ENCODE measurements around the gene STPG2. TPM values are rescaled to one million over a fixed set of nuclear protein-coding genes. Genes with fewer than 3 reads are reported as not detected.

The STPG2 gene
- total RNA-seq, 1 donor from 2014 or later: 0.14 TPM

DNA sequence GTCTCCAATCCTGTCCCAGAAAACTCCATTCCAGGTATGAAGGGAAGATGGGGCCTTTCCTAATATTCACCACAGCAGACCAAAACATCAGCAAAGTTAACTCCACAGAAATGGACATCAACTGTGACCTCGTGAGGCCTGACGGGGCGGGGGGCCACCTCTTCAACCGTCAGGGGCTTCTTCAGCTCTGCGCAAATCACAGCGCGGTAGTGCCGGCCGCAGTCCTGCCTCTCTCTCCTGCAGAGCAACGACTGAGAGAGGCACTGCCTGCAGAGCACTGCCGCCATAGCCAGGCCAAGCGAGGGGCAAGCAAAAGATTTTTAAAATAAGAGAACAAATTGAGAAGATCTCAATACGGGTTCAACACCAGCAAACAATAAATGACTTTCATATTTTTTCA is 226.2 kb downstream of the STPG2 start:
- H3K4me3 Mint-ChIP-seq (ENCODE audit: unreplicated experiment): no peak overlapping the region
- FAIRE-seq: no peak

DNA sequence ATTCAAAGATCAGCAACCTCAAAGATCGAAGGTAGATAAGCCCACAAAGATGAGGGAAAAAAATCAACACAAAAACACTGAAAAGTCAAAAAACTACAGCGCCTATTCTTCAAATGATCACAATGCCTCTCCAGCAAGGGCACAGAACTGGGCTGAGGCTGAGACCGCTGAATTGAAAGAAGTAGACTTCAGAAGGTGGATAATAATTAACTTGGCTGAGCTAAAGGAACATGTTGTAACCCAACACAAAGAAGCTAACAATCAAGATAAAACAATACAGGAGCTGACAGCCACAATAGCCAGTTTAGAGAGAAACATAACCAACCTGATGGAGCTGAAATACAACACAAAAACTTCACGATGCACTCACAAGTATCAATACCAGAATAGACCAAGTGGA is 231.1 kb downstream of the STPG2 start:
- no peaks in the 10 kb centered on the region for H3K36me3 ChIP-seq (ENCODE audit: insufficient read depth, low read length)
- H3K4me2 ChIP-seq (ENCODE audit: low read length): no peak overlapping the region
- no peak overlapping the region for H2AFZ ChIP-seq (ENCODE audit: low read depth, low read length)
- H3K9me3 Mint-ChIP-seq (ENCODE audit: unreplicated experiment): peaks cover 6% of the 10 kb centered on the region
- no peak for DNase-seq (ENCODE audit: low read depth)
- H3K4me3 Mint-ChIP-seq (ENCODE audit: unreplicated experiment): no peak overlapping the region
- no peaks in the 10 kb centered on the region for H3K4me1 ChIP-seq (ENCODE audit: insufficient read depth, low read length)
- no peaks in the 10 kb centered on the region for H3K27me3 ChIP-seq (ENCODE audit: insufficient read depth, low read length)
- H3K36me3 Mint-ChIP-seq (ENCODE audit: low read depth, unreplicated experiment): no peaks in the 10 kb centered on the region
- no peaks in the 10 kb centered on the region for H3K4me1 Mint-ChIP-seq (ENCODE audit: low read depth, unreplicated experiment)
- no peak overlapping the region for H3K27ac ChIP-seq (ENCODE audit: low read depth, low read length)
- no peaks in the 10 kb centered on the region for H3K79me2 ChIP-seq (ENCODE audit: insufficient read depth, low read length)
- H4K20me1 ChIP-seq (ENCODE audit: insufficient read depth, low read length): no peaks in the 10 kb centered on the region
- H3K27ac Mint-ChIP-seq (ENCODE audit: unreplicated experiment): no peak overlapping the region
- no peaks in the 10 kb centered on the region for H3K27me3 Mint-ChIP-seq (ENCODE audit: low read depth, unreplicated experiment)
- H3K9ac ChIP-seq (ENCODE audit: low read length): no peak overlapping the region
- FAIRE-seq: no peak
- no peak for TF ChIP-seq EZH2 (IDR thresholded peaks at IDR 0.05; ENCODE audit: insufficient read depth, low read length)
- TF ChIP-seq, protein P1, sequence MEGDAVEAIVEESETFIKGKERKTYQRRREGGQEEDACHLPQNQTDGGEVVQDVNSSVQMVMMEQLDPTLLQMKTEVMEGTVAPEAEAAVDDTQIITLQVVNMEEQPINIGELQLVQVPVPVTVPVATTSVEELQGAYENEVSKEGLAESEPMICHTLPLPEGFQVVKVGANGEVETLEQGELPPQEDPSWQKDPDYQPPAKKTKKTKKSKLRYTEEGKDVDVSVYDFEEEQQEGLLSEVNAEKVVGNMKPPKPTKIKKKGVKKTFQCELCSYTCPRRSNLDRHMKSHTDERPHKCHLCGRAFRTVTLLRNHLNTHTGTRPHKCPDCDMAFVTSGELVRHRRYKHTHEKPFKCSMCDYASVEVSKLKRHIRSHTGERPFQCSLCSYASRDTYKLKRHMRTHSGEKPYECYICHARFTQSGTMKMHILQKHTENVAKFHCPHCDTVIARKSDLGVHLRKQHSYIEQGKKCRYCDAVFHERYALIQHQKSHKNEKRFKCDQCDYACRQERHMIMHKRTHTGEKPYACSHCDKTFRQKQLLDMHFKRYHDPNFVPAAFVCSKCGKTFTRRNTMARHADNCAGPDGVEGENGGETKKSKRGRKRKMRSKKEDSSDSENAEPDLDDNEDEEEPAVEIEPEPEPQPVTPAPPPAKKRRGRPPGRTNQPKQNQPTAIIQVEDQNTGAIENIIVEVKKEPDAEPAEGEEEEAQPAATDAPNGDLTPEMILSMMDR (IDR thresholded peaks at IDR 0.05; ENCODE audit: insufficient read depth, low read depth, low read length): no peak
- no peak overlapping the region for H3K4me3 ChIP-seq (ENCODE audit: insufficient read depth, low read depth, low read length)
- H3K9me3 ChIP-seq (ENCODE audit: insufficient read depth, low read depth, low read length): no peaks in the 10 kb centered on the region

More for the DNA sequence above, 226.2 kb downstream of the STPG2 start:
- no peaks in the 10 kb centered on the region for H4K20me1 ChIP-seq (ENCODE audit: insufficient read depth, low read length)
- no peaks in the 10 kb centered on the region for H3K27me3 ChIP-seq (ENCODE audit: insufficient read depth, low read length)
- Mint-ChIP-seq H3K4me1 (ENCODE audit: low read depth, unreplicated experiment) (no peaks in the 10 kb centered on the region), H3K27me3 (ENCODE audit: low read depth, unreplicated experiment) (no peaks in the 10 kb centered on the region), H3K27ac (ENCODE audit: unreplicated experiment) (no peak overlapping the region), H3K36me3 (ENCODE audit: low read depth, unreplicated experiment) (no peaks in the 10 kb centered on the region), H3K9me3 (ENCODE audit: unreplicated experiment) (peaks cover 6% of the 10 kb centered on the region)
- no peak for TF ChIP-seq EZH2 (IDR thresholded peaks at IDR 0.05; ENCODE audit: insufficient read depth, low read length)
- TF ChIP-seq, protein P1 (IDR thresholded peaks at IDR 0.05; ENCODE audit: insufficient read depth, low read depth, low read length): no peak
- no peak for DNase-seq (ENCODE audit: low read depth)
- H3K4me1 ChIP-seq (ENCODE audit: insufficient read depth, low read length): no peaks in the 10 kb centered on the region
- H3K27ac ChIP-seq (ENCODE audit: low read depth, low read length): no peak overlapping the region
- no peaks in the 10 kb centered on the region for H3K79me2 ChIP-seq (ENCODE audit: insufficient read depth, low read length)
- no peak overlapping the region for H3K9ac ChIP-seq (ENCODE audit: low read length)
- no peak overlapping the region for H3K4me3 ChIP-seq (ENCODE audit: insufficient read depth, low read depth, low read length)
- H3K4me2 ChIP-seq (ENCODE audit: low read length): no peak overlapping the region
- no peaks in the 10 kb centered on the region for H3K9me3 ChIP-seq (ENCODE audit: insufficient read depth, low read depth, low read length)
- H2AFZ ChIP-seq (ENCODE audit: low read depth, low read length): no peak overlapping the region
- no peaks in the 10 kb centered on the region for H3K36me3 ChIP-seq (ENCODE audit: insufficient read depth, low read length)

DNA sequence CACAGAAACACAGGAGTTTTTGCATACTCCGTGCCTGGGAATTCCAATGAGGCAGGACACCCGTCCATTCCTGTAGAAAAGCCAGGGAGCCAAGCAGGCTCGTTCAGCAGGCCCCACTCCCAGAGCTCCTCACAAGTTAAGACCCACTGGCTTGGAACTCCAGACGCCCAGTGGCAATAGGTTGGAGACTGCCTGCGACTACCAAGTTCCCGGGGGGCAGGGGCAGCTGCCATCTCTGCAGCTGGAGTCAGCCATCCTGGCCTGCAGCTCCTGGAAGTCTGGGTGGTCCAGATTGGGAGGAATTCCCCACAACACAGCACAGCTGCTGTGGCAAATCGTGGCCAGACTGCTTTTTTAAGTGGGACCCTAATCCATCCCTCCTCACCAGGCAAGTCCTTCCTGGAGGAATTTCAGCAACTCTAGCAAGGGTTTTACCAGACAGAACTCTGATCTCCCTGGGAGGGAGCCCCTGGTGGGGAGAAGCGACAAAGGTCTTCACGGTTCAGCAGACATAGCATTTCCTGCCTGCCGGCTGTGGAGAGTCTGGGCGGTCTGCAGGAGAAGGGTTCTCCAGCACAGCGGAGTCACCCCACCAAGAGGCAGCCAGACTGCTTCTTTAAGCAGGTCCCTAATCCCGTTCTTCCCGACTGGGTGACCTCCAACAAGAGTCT is 231.9 kb downstream of the STPG2 start:
- H3K36me3 Mint-ChIP-seq (ENCODE audit: low read depth, unreplicated experiment): no peaks in the 10 kb centered on the region
- Histone ChIP-seq H4K20me1 (ENCODE audit: insufficient read depth, low read length) (no peaks in the 10 kb centered on the region), H3K27ac (ENCODE audit: low read depth, low read length) (no peak overlapping the region), H3K9me3 (ENCODE audit: insufficient read depth, low read depth, low read length) (no peaks in the 10 kb centered on the region), H3K9ac (ENCODE audit: low read length) (no peak overlapping the region), H3K36me3 (ENCODE audit: insufficient read depth, low read length) (no peaks in the 10 kb centered on the region), H3K4me2 (ENCODE audit: low read length) (no peak overlapping the region), H3K4me3 (ENCODE audit: insufficient read depth, low read depth, low read length) (no peak overlapping the region), H3K79me2 (ENCODE audit: insufficient read depth, low read length) (no peaks in the 10 kb centered on the region), H3K27me3 (ENCODE audit: insufficient read depth, low read length) (no peaks in the 10 kb centered on the region), H3K4me1 (ENCODE audit: insufficient read depth, low read length) (no peaks in the 10 kb centered on the region), H2AFZ (ENCODE audit: low read depth, low read length) (no peak overlapping the region)
- TF ChIP-seq EZH2 (IDR thresholded peaks at IDR 0.05; ENCODE audit: insufficient read depth, low read length): no peak
- TF ChIP-seq, protein P1 (IDR thresholded peaks at IDR 0.05; ENCODE audit: insufficient read depth, low read depth, low read length): no peak
- no peak overlapping the region for H3K4me3 Mint-ChIP-seq (ENCODE audit: unreplicated experiment)
- no peaks in the 10 kb centered on the region for H3K4me1 Mint-ChIP-seq (ENCODE audit: low read depth, unreplicated experiment)
- DNase-seq (ENCODE audit: low read depth) (no peak), FAIRE-seq (no peak)
- H3K27me3 Mint-ChIP-seq (ENCODE audit: low read depth, unreplicated experiment): no peaks in the 10 kb centered on the region
- H3K27ac Mint-ChIP-seq (ENCODE audit: unreplicated experiment): no peak overlapping the region
- H3K9me3 Mint-ChIP-seq (ENCODE audit: unreplicated experiment): peaks cover 5% of the 10 kb centered on the region

Data from astrocyte (in vitro differentiated cells and primary cell).